Measurements from ENCODE around the gene ADAM10. TPM values are rescaled to one million over a fixed set of nuclear protein-coding genes. Genes with fewer than 3 reads are reported as not detected.

Gene ADAM10
- total and polyA plus RNA-seq, 2 of the 8 experiments (the other 6 are each of a cell fraction or from before 2014, with no cell fraction given), result 46.5 to 163 TPM

- H2BK15ac ChIP-seq (ENCODE audit: low read length), result no peak overlapping the region
- H3K4me1 ChIP-seq (replicated peaks in 1 of 4; ENCODE audit: control insufficient read depth in 3 of 4, insufficient read depth in 4 of 4, low read length in 3 of 4), result peaks cover 0 to 7% (median 2%) of the 10 kb centered on the region in 4 experiments; a peak in 3 of 7 replicates
- no peak overlapping the region for H3K14ac ChIP-seq (ENCODE audit: insufficient read length)
- H3K18ac ChIP-seq (ENCODE audit: extremely low read depth, low read length), result no peak overlapping the region
- H3K4me2 ChIP-seq (ENCODE audit: insufficient read depth in 1 of 2, low read depth in 2 of 2, low read length in 2 of 2), result no peak overlapping the region
- no peak overlapping the region for H2BK5ac ChIP-seq (ENCODE audit: low read depth, low read length)
- no peak overlapping the region for H2BK20ac ChIP-seq (ENCODE audit: low read length)
- H4K20me1 ChIP-seq (replicated peaks in 1 of 2; ENCODE audit: control insufficient read depth in 1 of 2, insufficient read depth in 2 of 2, low read length in 2 of 2), result no peaks in the 10 kb centered on the region
- no peak overlapping the region for H4K91ac ChIP-seq (replicated peaks; ENCODE audit: insufficient read length, low read length)
- no peak overlapping the region for H2AFZ ChIP-seq (ENCODE audit: low read length)
- no peak overlapping the region for H2AK5ac ChIP-seq (ENCODE audit: low read depth, low read length)
- no peak overlapping the region for H3K4me3 ChIP-seq (ENCODE audit: extremely low read depth in 1 of 4, insufficient read depth in 2 of 4, low read depth in 3 of 4, low read length in 4 of 4)
- H2BK12ac ChIP-seq (ENCODE audit: low read depth, low read length), result no peak overlapping the region
- DNase-seq (ENCODE audit: low read depth in 1 of 2, low spot score in 2 of 2) (no peak), FAIRE-seq (no peak)
- no peak overlapping the region for H3K23ac ChIP-seq (ENCODE audit: insufficient read length)
- H3K27me3 ChIP-seq (replicated peaks in 1 of 4; ENCODE audit: control insufficient read depth in 3 of 4, extremely low read depth in 1 of 4, insufficient read depth in 3 of 4, low read length in 3 of 4), result no peaks in the 10 kb centered on the region
- H3K9ac ChIP-seq (replicated peaks in 1 of 4; ENCODE audit: extremely low read depth in 1 of 4, low read depth in 3 of 4, low read length in 3 of 4), result no peak overlapping the region
- ChIA-PET POLR2A (ENCODE audit: partially characterized antibody) (no interaction called here), CTCF (ENCODE audit: partially characterized antibody) (interaction anchor here (2.0 kb wide), 1 partner anchor 280 kb away, joined by 4 read pairs; no protein-coding TSS in a partner anchor)
- no peak overlapping the region for H4K8ac ChIP-seq (ENCODE audit: extremely low read depth, insufficient read depth, low read length)
- no peaks in the 10 kb centered on the region for H3K9me3 ChIP-seq (ENCODE audit: insufficient read depth in 2 of 2, low read depth in 1 of 2, low read length in 1 of 2)
- H3K56ac ChIP-seq (replicated peaks; ENCODE audit: insufficient read length, low read depth, low read length), result no peak overlapping the region
- 0 out of 2 replicates have a peak, but pooled peaks cover 2% of the 10 kb centered on the region for H3K23me2 ChIP-seq (ENCODE audit: low read depth, low read length)
- H3K27ac ChIP-seq (ENCODE audit: low read depth, low read length), result no peak overlapping the region
- H3K4ac ChIP-seq (replicated peaks; ENCODE audit: insufficient read length, low read depth, low read length), result no peak overlapping the region
- no peak overlapping the region for H4K5ac ChIP-seq (ENCODE audit: insufficient read length, low read depth, low read length)
- H3K36me3 ChIP-seq (ENCODE audit: control insufficient read depth in 2 of 4, insufficient read depth in 4 of 4, low read length in 3 of 4), result no peaks in the 10 kb centered on the region
- H2BK120ac ChIP-seq (replicated peaks; ENCODE audit: low read depth, low read length), result no peak overlapping the region
- TF ChIP-seq ATF2 (IDR thresholded peaks at IDR 0.05; ENCODE audit: low read length), result no peak
- no peak for TF ChIP-seq SIRT6 (IDR thresholded peaks at IDR 0.05; ENCODE audit: low read length)
- no peak for TF ChIP-seq SP2 (IDR thresholded peaks at IDR 0.05; ENCODE audit: low read length)
- TF ChIP-seq MAFK (IDR thresholded peaks at IDR 0.05; ENCODE audit: low read depth, low read length), result no peak
- TF ChIP-seq EGR1 (IDR thresholded peaks at IDR 0.05; ENCODE audit: borderline replicate concordance, low read depth, low read length), result no peak
- no peak for TF ChIP-seq USF2 (IDR thresholded peaks at IDR 0.05; ENCODE audit: low read length)
- no peaks in the 10 kb centered on the region for H3K79me1 ChIP-seq (ENCODE audit: low read depth, low read length)
- 90% methylated on average over 7 of the region's 7 CpGs; no CpG with 5 or more reads in 1 of the 2 experiments for WGBS, 2 experiments (ENCODE audit: extremely low coverage in 1 of 2, insufficient coverage in 1 of 2, insufficient read length in 1 of 2, insufficient replicate concordance in 2 of 2, low coverage in 1 of 2, low lambda C conversion rate in 2 of 2, missing lambda C conversion rate in 1 of 2)
- H3K79me2 ChIP-seq (ENCODE audit: control insufficient read depth in 1 of 2, insufficient read depth in 2 of 2, low read length in 2 of 2), result no peaks in the 10 kb centered on the region
Observed at GRCh38 chr15:58549785-58550074, 199.8 kb downstream of the ADAM10 start.

Measured in H1 (cell line).